C4-2B (cell line): Measurements from ENCODE around the gene COA1.

Experiments used
- H3K27ac ChIP-seq: fragments of 450-650 bp; 2 replicates; pipeline ENCODE4 v1.5.1; 2017
- ZFX ChIP-seq: fragments of 450-650 bp; IDR thresholded peaks from 2 replicates; pipeline ENCODE4 v1.6.1; 2017
- TF ChIP-seq, protein P1 (sequence below): fragments of 450-650 bp; conservative IDR thresholded peaks from 2 replicates; pipeline ENCODE4 v1.5.1; 2017; ENCODE audit warnings: mild to moderate bottlenecking

COA1 gene

GRCh38 chr7:43647673-43648472 is 81.5 kb downstream of the COA1 start:
- no peak for TF ChIP-seq ZFX
- TF ChIP-seq, protein P1, sequence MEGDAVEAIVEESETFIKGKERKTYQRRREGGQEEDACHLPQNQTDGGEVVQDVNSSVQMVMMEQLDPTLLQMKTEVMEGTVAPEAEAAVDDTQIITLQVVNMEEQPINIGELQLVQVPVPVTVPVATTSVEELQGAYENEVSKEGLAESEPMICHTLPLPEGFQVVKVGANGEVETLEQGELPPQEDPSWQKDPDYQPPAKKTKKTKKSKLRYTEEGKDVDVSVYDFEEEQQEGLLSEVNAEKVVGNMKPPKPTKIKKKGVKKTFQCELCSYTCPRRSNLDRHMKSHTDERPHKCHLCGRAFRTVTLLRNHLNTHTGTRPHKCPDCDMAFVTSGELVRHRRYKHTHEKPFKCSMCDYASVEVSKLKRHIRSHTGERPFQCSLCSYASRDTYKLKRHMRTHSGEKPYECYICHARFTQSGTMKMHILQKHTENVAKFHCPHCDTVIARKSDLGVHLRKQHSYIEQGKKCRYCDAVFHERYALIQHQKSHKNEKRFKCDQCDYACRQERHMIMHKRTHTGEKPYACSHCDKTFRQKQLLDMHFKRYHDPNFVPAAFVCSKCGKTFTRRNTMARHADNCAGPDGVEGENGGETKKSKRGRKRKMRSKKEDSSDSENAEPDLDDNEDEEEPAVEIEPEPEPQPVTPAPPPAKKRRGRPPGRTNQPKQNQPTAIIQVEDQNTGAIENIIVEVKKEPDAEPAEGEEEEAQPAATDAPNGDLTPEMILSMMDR: no peak
- peak overlapping the region; percentile 34 for H3K27ac ChIP-seq

GRCh38 chr7:43647339-43647672 is 82.0 kb downstream of the COA1 start:
- TF ChIP-seq ZFX: no peak
- TF ChIP-seq, protein P1: no peak
- H3K27ac ChIP-seq: peak overlapping the region; percentile 34

DNA sequence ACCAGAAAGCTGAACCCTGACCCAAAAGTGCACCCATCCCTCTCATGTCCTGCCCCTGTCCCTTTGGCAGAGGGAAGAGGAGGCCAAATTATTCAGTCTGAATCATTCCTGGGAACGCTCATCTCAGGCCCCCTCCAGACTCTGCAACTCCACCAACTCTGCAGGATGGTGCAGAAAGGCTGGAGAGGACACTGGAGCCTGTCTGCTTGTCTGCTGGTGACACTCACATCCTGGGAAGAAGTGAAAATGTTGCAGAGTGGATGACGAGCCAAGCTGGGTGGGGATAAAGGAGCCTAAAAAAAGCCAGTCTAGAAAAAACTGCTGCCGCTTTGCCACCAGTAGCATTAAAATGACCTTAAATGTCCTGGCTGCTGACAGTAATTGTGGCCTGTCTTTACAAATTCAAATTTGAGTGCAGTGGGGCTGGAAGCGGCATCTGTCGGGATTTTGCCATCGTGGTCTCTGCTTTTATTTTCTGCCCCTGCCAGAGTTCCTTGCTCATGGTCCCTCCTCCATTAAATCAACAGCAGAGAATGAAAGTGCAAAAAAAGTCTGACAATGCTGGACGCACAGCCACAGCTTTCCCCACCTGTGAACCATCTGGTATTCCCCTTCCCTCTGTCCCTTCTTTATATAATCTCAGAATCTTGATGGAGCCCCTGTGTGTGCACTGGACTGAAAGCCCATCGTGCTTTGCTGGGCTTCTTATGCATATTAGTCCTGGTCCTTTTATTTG is 82.6 kb downstream of the COA1 start:
- no peak overlapping the region for H3K27ac ChIP-seq
- no peak for TF ChIP-seq ZFX
- TF ChIP-seq, protein P1: no peak

DNA sequence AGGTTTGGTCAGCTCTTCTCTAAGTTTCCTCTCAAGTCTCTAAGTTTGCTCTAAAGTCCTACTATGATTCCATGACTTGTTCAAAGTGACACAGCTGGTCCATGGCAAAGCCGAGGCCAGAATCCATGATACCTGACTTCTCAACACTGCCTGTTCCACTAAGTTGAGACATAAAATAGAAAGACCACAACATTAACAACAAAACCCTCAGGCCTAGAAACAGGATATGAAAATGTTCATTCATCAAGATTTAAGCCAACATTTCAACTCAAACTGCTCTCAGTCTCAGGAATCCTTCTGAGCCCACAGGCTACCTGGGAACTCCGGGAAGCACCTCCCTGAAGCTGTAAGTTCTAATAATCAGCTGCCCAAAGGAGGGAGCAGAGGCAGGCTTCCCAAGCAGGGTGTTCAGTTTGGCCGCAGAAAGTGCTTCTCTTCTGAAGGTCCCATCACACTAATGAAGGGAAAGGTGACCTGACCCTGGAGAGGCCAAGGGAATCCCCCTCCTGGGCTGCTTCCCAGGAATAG is 83.6 kb downstream of the COA1 start:
- H3K27ac ChIP-seq: no peak overlapping the region

GRCh38 chr7:43643846-43644245 is 85.5 kb downstream of the COA1 start:
- no peak overlapping the region for H3K27ac ChIP-seq
- no peak for TF ChIP-seq ZFX
- TF ChIP-seq, protein P1: no peak

More for the DNA sequence above, 83.6 kb downstream of the COA1 start:
- TF ChIP-seq ZFX: no peak
- TF ChIP-seq, protein P1: no peak

- TF ChIP-seq ZFX: no peak
- TF ChIP-seq, protein P1: no peak
- no peak overlapping the region for H3K27ac ChIP-seq
Observed at GRCh38 chr7:43642897-43643630, 86.3 kb downstream of the COA1 start.
